Stimulated activated CD8-positive, alpha-beta memory T cell treated with anti-CD3 and anti-CD28 coated beads, Interleukin-12 subunit alpha, Interleukin-12 subunit beta, amount 100 ng/mL, for 4 hours (primary cell): ENCODE measurements around the gene GRIN2D.

Experiments used
- DNase-seq: peaks from one replicate; pipeline ENCODE4 v3.0.0-alpha.2; 2020; ENCODE audit warnings: low read depth

Gene GRIN2D

GRCh38 chr19:48442116-48443035, 48.9 kb downstream of the GRIN2D start:
- DNase-seq = no peak

- no peak for DNase-seq
Observed at GRCh38 chr19:48443256-48443655, 49.8 kb downstream of the GRIN2D start.
